WTC11 (cell line): ENCODE data around the gene FAM174B.

Experiments used
- FOXJ3 ChIP-seq: sonication (generic); formaldehyde crosslinking; IDR thresholded peaks from 2 replicates; pipeline ENCODE4 v1.9.0; 2021; ENCODE audit warnings: missing genetic modification reagents, mild to moderate bottlenecking, borderline replicate concordance
- FOXK1 ChIP-seq: sonication (generic); formaldehyde crosslinking; IDR thresholded peaks from 2 replicates; pipeline ENCODE4 v1.8.0; 2022; ENCODE audit warnings: mild to moderate bottlenecking, moderate library complexity, missing genetic modification reagents
- FOXP1 ChIP-seq: sonication (generic); formaldehyde crosslinking; IDR thresholded peaks from 2 replicates; pipeline ENCODE4 v1.8.0; 2022; ENCODE audit warnings: missing genetic modification reagents, mild to moderate bottlenecking, moderate library complexity, borderline replicate concordance
- GABPB1 ChIP-seq: sonication (generic); formaldehyde crosslinking; IDR thresholded peaks from 2 replicates; pipeline ENCODE4 v1.8.1; 2023; ENCODE audit warnings: mild to moderate bottlenecking, missing genetic modification reagents
- NFYB ChIP-seq: sonication (generic); formaldehyde crosslinking; conservative IDR thresholded peaks from 2 replicates; pipeline ENCODE4 v1.8.0; 2022; ENCODE audit warnings: low read depth, missing genetic modification reagents
- TP53 ChIP-seq: sonication (generic); formaldehyde crosslinking; IDR thresholded peaks from 2 replicates; pipeline ENCODE4 v1.8.1; 2023; ENCODE audit warnings: mild to moderate bottlenecking, missing genetic modification reagents
- USF2 ChIP-seq: sonication (generic); formaldehyde crosslinking; IDR thresholded peaks from 2 replicates; pipeline ENCODE4 v1.8.1; 2023; ENCODE audit warnings: mild to moderate bottlenecking, missing genetic modification reagents, moderate library complexity
- ZNF396 ChIP-seq: fragments of 250-450 bp; sonication (Bioruptor Pico); IDR thresholded peaks from 2 replicates; pipeline ENCODE4 v1.8.0; 2021; ENCODE audit warnings: mild to moderate bottlenecking, moderate library complexity, borderline replicate concordance
- TF ChIP-seq, protein P1 (sequence below): sonication (generic); formaldehyde crosslinking; IDR thresholded peaks from 2 replicates; pipeline ENCODE4 v1.8.0; 2023; ENCODE audit warnings: missing genetic modification reagents
- TF ChIP-seq, protein P2 (sequence below): fragments of 200-600 bp; IDR thresholded peaks from 2 replicates; pipeline ENCODE4 v1.8.0; 2022; ENCODE audit warnings: antibody characterized with exemption
- TF ChIP-seq, protein P3 (sequence below): sonication (generic); formaldehyde crosslinking; IDR thresholded peaks from 2 replicates; pipeline ENCODE4 v1.8.1; 2022; ENCODE audit warnings: low read depth, missing genetic modification reagents, borderline replicate concordance
- TF ChIP-seq, protein P4 (sequence below): sonication (generic); formaldehyde crosslinking; IDR thresholded peaks from 2 replicates; pipeline ENCODE4 v1.8.0; 2022; ENCODE audit warnings: mild to moderate bottlenecking, missing genetic modification reagents

DNA sequence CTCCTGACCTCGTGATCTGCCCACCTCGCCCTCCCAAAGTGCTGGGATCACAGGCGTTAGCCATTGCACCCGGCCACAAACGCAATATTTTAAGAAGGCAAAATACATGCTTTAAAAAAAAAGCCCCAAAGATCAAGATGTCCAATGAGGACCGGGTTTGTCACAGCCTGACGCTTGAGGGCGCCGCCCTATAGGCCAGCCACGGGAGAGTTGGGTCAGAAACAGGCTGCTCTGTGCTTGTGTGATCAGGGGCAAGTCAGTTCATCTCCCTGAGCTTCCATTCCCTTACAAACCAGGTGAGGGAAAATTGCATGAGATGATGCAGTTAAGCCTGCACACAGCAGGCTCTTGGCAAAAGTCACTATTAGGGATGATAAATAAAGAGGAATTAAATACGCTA, 23.9 kb downstream of the FAM174B start:
- TF ChIP-seq FOXJ3 (CRISPR knock-in tag), result no peak
- no peak for TF ChIP-seq TP53
- TF ChIP-seq ZNF396 (CRISPR knock-in tag), result no peak
- no peak for TF ChIP-seq GABPB1
- TF ChIP-seq, protein P1, sequence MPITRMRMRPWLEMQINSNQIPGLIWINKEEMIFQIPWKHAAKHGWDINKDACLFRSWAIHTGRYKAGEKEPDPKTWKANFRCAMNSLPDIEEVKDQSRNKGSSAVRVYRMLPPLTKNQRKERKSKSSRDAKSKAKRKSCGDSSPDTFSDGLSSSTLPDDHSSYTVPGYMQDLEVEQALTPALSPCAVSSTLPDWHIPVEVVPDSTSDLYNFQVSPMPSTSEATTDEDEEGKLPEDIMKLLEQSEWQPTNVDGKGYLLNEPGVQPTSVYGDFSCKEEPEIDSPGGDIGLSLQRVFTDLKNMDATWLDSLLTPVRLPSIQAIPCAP (CRISPR knock-in tag), result no peak
- TF ChIP-seq, protein P2, sequence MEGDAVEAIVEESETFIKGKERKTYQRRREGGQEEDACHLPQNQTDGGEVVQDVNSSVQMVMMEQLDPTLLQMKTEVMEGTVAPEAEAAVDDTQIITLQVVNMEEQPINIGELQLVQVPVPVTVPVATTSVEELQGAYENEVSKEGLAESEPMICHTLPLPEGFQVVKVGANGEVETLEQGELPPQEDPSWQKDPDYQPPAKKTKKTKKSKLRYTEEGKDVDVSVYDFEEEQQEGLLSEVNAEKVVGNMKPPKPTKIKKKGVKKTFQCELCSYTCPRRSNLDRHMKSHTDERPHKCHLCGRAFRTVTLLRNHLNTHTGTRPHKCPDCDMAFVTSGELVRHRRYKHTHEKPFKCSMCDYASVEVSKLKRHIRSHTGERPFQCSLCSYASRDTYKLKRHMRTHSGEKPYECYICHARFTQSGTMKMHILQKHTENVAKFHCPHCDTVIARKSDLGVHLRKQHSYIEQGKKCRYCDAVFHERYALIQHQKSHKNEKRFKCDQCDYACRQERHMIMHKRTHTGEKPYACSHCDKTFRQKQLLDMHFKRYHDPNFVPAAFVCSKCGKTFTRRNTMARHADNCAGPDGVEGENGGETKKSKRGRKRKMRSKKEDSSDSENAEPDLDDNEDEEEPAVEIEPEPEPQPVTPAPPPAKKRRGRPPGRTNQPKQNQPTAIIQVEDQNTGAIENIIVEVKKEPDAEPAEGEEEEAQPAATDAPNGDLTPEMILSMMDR, result no peak
- TF ChIP-seq, protein P3, sequence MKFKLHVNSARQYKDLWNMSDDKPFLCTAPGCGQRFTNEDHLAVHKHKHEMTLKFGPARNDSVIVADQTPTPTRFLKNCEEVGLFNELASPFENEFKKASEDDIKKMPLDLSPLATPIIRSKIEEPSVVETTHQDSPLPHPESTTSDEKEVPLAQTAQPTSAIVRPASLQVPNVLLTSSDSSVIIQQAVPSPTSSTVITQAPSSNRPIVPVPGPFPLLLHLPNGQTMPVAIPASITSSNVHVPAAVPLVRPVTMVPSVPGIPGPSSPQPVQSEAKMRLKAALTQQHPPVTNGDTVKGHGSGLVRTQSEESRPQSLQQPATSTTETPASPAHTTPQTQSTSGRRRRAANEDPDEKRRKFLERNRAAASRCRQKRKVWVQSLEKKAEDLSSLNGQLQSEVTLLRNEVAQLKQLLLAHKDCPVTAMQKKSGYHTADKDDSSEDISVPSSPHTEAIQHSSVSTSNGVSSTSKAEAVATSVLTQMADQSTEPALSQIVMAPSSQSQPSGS, result no peak
- no peak for TF ChIP-seq USF2 (CRISPR knock-in tag)
- TF ChIP-seq, protein P4, sequence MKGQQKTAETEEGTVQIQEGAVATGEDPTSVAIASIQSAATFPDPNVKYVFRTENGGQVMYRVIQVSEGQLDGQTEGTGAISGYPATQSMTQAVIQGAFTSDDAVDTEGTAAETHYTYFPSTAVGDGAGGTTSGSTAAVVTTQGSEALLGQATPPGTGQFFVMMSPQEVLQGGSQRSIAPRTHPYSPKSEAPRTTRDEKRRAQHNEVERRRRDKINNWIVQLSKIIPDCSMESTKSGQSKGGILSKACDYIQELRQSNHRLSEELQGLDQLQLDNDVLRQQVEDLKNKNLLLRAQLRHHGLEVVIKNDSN, result no peak
- no peak for TF ChIP-seq FOXK1
- TF ChIP-seq NFYB, result no peak
- no peak for TF ChIP-seq FOXP1 (CRISPR knock-in tag)
